Measurements from ENCODE around the gene TSTD1.
"Not testable (repeated sequence)": the region's sequence is repeated elsewhere in the genome, so short reads cannot be mapped to it uniquely, and the experiment has no call there.

Gene TSTD1

GRCh38 chr1:161037661-161038522, 872 bp downstream of the TSTD1 start:
- in situ Hi-C loops (cut with MboI; ENCODE audit: low pct_unique_long_range_greater_than_20kb, low sequenced_read_pairs, unreplicated experiment): no loop called here
- no peak for TF ChIP-seq CTCF (IDR thresholded peaks at IDR 0.05; ENCODE audit: extremely low read depth, insufficient read depth, missing control alignments)
- DNase-seq (ENCODE audit: low spot score): no peak

GRCh38 chr1:161033751-161034150, 5.0 kb downstream of the TSTD1 start:
- TF ChIP-seq CTCF (IDR thresholded peaks at IDR 0.05; ENCODE audit: extremely low read depth, insufficient read depth, missing control alignments): no peak
- no peak for DNase-seq (ENCODE audit: low spot score)
- in situ Hi-C loops (cut with MboI; ENCODE audit: low pct_unique_long_range_greater_than_20kb, low sequenced_read_pairs, unreplicated experiment): no loop called here

- no peak for DNase-seq (ENCODE audit: low spot score)
- in situ Hi-C loops (cut with MboI; ENCODE audit: low pct_unique_long_range_greater_than_20kb, low sequenced_read_pairs, unreplicated experiment): no loop called here
- no peak for TF ChIP-seq CTCF (IDR thresholded peaks at IDR 0.05; ENCODE audit: extremely low read depth, insufficient read depth, missing control alignments)
Measured at GRCh38 chr1:161032409-161032808, 6.4 kb downstream of the TSTD1 start.

- in situ Hi-C loops (cut with MboI; ENCODE audit: low pct_unique_long_range_greater_than_20kb, low sequenced_read_pairs, unreplicated experiment): no loop called here
- no peak for TF ChIP-seq CTCF (IDR thresholded peaks at IDR 0.05; ENCODE audit: extremely low read depth, insufficient read depth, missing control alignments)
- DNase-seq (ENCODE audit: low spot score): no peak
Measured at GRCh38 chr1:161031874-161032273, 6.9 kb downstream of the TSTD1 start.

- in situ Hi-C loops (cut with MboI; ENCODE audit: low pct_unique_long_range_greater_than_20kb, low sequenced_read_pairs, unreplicated experiment): not testable (repeated sequence)
Measured at GRCh38 chr1:161029466-161029865, 9.3 kb downstream of the TSTD1 start.

GRCh38 chr1:161026954-161027353, 11.8 kb downstream of the TSTD1 start:
- in situ Hi-C loops (cut with MboI; ENCODE audit: low pct_unique_long_range_greater_than_20kb, low sequenced_read_pairs, unreplicated experiment); DNase-seq (ENCODE audit: low spot score): not testable (repeated sequence)

More at GRCh38 chr1:161029466-161029865, 9.3 kb downstream of the TSTD1 start:
- DNase-seq (ENCODE audit: low spot score): not testable (repeated sequence)

GRCh38 chr1:161022432-161022831, 16.3 kb downstream of the TSTD1 start:
- in situ Hi-C loops (cut with MboI; ENCODE audit: low pct_unique_long_range_greater_than_20kb, low sequenced_read_pairs, unreplicated experiment); DNase-seq (ENCODE audit: low spot score): not testable (repeated sequence)

GRCh38 chr1:161021970-161022353, 16.8 kb downstream of the TSTD1 start:
- in situ Hi-C loops (cut with MboI; ENCODE audit: low pct_unique_long_range_greater_than_20kb, low sequenced_read_pairs, unreplicated experiment): no loop called here
- TF ChIP-seq CTCF (IDR thresholded peaks at IDR 0.05; ENCODE audit: extremely low read depth, insufficient read depth, missing control alignments): no peak
- no peak for DNase-seq (ENCODE audit: low spot score)
